ENCODE results near the gene SP9.

- TF ChIP-seq REST (IDR thresholded peaks at IDR 0.05; ENCODE audit: insufficient read depth in 1 of 2, low read depth in 2 of 2, low read length in 2 of 2) (no peak), POLR2AphosphoS5 (IDR thresholded peaks at IDR 0.05; ENCODE audit: low read depth, low read length) (no peak)
These were observed 2.8 kb downstream of the SP9 start for GRCh38 chr2:174337337-174338146.

Data from PFSK-1 (cell line).